Loucy (cell line): ENCODE measurements around the gene VPS51.

Experiments
- H2AFZ ChIP-seq: fragments of 200-600 bp; sonication (generic); 2 replicates; pipeline ENCODE4 v1.6.0; 2016; ENCODE audit warnings: antibody characterized with exemption, mild to moderate bottlenecking, low read length, moderate library complexity
- H3F3A ChIP-seq: fragments of 200-600 bp; 2 replicates; pipeline ENCODE4 v1.6.0; 2016; ENCODE audit warnings: antibody characterized with exemption, low read depth, mild to moderate bottlenecking
- H3K27me3 ChIP-seq: fragments of 200-600 bp; sonication (generic); 2 replicates; pipeline ENCODE4 v1.6.1; 2014; ENCODE audit warnings: low read length, mild to moderate bottlenecking; ENCODE audit not compliant: insufficient read depth, poor library complexity, severe bottlenecking
- H3K36me3 ChIP-seq: fragments of 200-600 bp; sonication (generic); 2 replicates; pipeline ENCODE4 v1.6.1; 2016; ENCODE audit warnings: low read length; ENCODE audit not compliant: insufficient read depth
- H3K4me1 ChIP-seq: fragments of 200-600 bp; sonication (generic); 2 replicates; pipeline ENCODE4 v1.5.1; 2014; ENCODE audit warnings: low read length, mild to moderate bottlenecking; ENCODE audit not compliant: insufficient read depth, poor library complexity, severe bottlenecking
- H3K4me2 ChIP-seq: fragments of 200-600 bp; sonication (generic); 2 replicates; pipeline ENCODE4 v1.6.0; 2014; ENCODE audit warnings: antibody characterized with exemption, low read length, low read depth, mild to moderate bottlenecking; ENCODE audit not compliant: poor library complexity, severe bottlenecking
- H3K4me3 ChIP-seq: fragments of 200-600 bp; sonication (generic); 2 replicates; pipeline ENCODE4 v1.5.1; 2014; ENCODE audit warnings: low read length, mild to moderate bottlenecking, mixed read lengths; ENCODE audit not compliant: poor library complexity, severe bottlenecking
- H3K79me2 ChIP-seq: fragments of 200-600 bp; sonication (generic); 2 replicates; pipeline ENCODE4 v1.6.1; 2014; ENCODE audit warnings: low read length; ENCODE audit not compliant: insufficient read depth
- H3K9ac ChIP-seq: fragments of 200-600 bp; sonication (generic); 2 replicates; pipeline ENCODE4 v1.6.0; 2014; ENCODE audit warnings: mild to moderate bottlenecking, low read depth, low read length, moderate library complexity; ENCODE audit not compliant: poor library complexity, severe bottlenecking
- H3K9me2 ChIP-seq: fragments of 200-600 bp; sonication (generic); replicated peaks from 2 replicates; pipeline ENCODE4 v1.6.1; 2016; ENCODE audit warnings: low read depth, low read length, mixed read lengths
- H3K9me3 ChIP-seq: fragments of 200-600 bp; sonication (generic); 2 replicates; pipeline ENCODE4 v1.6.1; 2014; ENCODE audit warnings: mild to moderate bottlenecking, antibody characterized with exemption, low read length, low read depth; ENCODE audit not compliant: insufficient read depth
- H4K20me1 ChIP-seq: fragments of 200-600 bp; sonication (generic); 2 replicates; pipeline ENCODE4 v1.6.0; 2014; ENCODE audit warnings: antibody characterized with exemption, low read length, mild to moderate bottlenecking; ENCODE audit not compliant: insufficient read depth, poor library complexity, severe bottlenecking
- EZH2phosphoT487 ChIP-seq: fragments of 200-600 bp; IDR thresholded peaks from 2 replicates; pipeline ENCODE4 v1.6.1; 2018; ENCODE audit warnings: antibody characterized with exemption, mild to moderate bottlenecking, moderate library complexity, borderline replicate concordance
- TF ChIP-seq, protein P1 (sequence below): fragments of 200-600 bp; sonication (generic); conservative IDR thresholded peaks from 2 replicates; pipeline ENCODE4 v1.5.1; 2014; ENCODE audit warnings: mild to moderate bottlenecking, antibody characterized with exemption, low read length

VPS51 gene

DNA sequence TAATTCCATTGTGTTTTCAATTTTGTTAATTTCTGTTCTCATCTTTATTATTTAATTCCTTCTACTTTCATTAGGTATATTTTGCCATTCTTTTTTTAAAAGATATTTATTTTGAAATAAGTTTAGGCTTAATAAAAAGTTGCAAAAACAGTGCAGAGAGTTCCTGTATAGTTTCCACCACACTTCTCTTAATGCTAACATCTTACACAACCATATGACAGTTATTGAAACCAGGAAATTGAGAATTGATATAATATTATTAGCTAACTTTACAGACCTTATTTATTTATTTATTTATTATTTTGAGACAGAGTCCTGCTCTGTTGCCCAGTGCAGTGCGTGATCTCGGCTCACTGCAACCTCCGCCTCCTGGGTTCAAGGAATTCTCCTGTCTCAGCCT lies 60.2 kb downstream of the VPS51 start:
- Histone ChIP-seq H3K4me2 (no peak overlapping the region), H3K27me3 (no peaks in the 10 kb centered on the region), H3K4me1 (no peaks in the 10 kb centered on the region), H3K79me2 (no peaks in the 10 kb centered on the region), H2AFZ (no peak overlapping the region), H3K9ac (no peak overlapping the region), H3K4me3 (no peak overlapping the region), H3F3A (no peaks in the 10 kb centered on the region), H3K9me3 (no peaks in the 10 kb centered on the region), H4K20me1 (no peaks in the 10 kb centered on the region), H3K36me3 (no peaks in the 10 kb centered on the region), H3K9me2 (no peaks in the 10 kb centered on the region)
- TF ChIP-seq EZH2phosphoT487 = no peak
- TF ChIP-seq, protein P1, sequence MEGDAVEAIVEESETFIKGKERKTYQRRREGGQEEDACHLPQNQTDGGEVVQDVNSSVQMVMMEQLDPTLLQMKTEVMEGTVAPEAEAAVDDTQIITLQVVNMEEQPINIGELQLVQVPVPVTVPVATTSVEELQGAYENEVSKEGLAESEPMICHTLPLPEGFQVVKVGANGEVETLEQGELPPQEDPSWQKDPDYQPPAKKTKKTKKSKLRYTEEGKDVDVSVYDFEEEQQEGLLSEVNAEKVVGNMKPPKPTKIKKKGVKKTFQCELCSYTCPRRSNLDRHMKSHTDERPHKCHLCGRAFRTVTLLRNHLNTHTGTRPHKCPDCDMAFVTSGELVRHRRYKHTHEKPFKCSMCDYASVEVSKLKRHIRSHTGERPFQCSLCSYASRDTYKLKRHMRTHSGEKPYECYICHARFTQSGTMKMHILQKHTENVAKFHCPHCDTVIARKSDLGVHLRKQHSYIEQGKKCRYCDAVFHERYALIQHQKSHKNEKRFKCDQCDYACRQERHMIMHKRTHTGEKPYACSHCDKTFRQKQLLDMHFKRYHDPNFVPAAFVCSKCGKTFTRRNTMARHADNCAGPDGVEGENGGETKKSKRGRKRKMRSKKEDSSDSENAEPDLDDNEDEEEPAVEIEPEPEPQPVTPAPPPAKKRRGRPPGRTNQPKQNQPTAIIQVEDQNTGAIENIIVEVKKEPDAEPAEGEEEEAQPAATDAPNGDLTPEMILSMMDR = no peak

DNA sequence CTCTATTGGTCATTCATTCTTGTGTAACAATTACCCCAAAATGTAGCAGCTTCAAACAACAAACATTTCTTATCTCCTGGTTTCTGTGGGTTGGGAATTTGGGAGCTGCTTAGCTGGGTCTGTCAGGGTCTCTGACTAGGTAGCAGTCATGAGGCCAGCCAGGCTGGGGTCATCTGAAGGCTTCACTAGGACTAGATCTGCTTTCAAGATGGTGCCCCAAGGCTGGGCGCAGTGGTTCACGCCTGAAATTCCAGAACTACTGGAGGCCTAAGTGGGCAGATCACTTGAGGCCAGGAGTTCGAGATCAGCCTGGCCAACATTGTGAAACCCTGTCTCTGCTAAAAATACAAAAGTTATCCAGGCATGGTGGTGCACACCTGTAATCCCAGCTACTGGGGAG lies 60.9 kb downstream of the VPS51 start:
- Histone ChIP-seq H3K36me3 (no peaks in the 10 kb centered on the region), H3K79me2 (no peaks in the 10 kb centered on the region), H3F3A (no peaks in the 10 kb centered on the region), H3K27me3 (no peaks in the 10 kb centered on the region), H3K9me3 (no peaks in the 10 kb centered on the region), H4K20me1 (no peaks in the 10 kb centered on the region), H2AFZ (no peak overlapping the region), H3K4me2 (no peak overlapping the region), H3K9me2 (no peaks in the 10 kb centered on the region), H3K4me1 (no peaks in the 10 kb centered on the region), H3K4me3 (no peak overlapping the region), H3K9ac (no peak overlapping the region)
- no peak for TF ChIP-seq EZH2phosphoT487
- TF ChIP-seq, protein P1 = no peak

DNA sequence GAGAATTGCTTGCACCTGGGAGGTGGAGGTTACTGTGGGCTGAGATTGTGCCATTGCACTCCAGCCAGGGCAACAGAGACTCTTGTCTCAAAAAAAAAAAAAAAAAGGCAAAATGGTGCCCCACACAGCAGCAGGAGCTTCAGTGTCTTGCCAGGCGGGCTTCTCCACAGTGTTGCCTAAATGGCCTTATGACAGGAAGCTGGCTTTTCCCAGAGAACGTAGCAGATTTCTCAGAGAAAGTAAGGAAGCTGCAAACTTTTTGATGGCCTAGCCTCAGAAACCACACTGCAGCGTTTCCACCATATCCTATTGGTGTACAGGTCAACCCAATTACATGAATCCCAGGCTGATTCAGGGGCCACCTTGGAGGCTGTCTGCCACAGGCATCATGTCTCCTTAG lies 61.3 kb downstream of the VPS51 start:
- Histone ChIP-seq H3K79me2 (no peaks in the 10 kb centered on the region), H2AFZ (no peak overlapping the region), H3K9me3 (no peaks in the 10 kb centered on the region), H3K9me2 (no peaks in the 10 kb centered on the region), H3K4me3 (no peak overlapping the region), H3K36me3 (no peaks in the 10 kb centered on the region), H3K4me2 (no peak overlapping the region), H3K4me1 (no peaks in the 10 kb centered on the region), H3F3A (no peaks in the 10 kb centered on the region), H4K20me1 (no peaks in the 10 kb centered on the region), H3K9ac (no peak overlapping the region), H3K27me3 (no peaks in the 10 kb centered on the region)
- TF ChIP-seq, protein P1 = no peak
- TF ChIP-seq EZH2phosphoT487 = no peak
